ENCODE data around the gene FBXO38.

The FBXO38 gene, protein sequence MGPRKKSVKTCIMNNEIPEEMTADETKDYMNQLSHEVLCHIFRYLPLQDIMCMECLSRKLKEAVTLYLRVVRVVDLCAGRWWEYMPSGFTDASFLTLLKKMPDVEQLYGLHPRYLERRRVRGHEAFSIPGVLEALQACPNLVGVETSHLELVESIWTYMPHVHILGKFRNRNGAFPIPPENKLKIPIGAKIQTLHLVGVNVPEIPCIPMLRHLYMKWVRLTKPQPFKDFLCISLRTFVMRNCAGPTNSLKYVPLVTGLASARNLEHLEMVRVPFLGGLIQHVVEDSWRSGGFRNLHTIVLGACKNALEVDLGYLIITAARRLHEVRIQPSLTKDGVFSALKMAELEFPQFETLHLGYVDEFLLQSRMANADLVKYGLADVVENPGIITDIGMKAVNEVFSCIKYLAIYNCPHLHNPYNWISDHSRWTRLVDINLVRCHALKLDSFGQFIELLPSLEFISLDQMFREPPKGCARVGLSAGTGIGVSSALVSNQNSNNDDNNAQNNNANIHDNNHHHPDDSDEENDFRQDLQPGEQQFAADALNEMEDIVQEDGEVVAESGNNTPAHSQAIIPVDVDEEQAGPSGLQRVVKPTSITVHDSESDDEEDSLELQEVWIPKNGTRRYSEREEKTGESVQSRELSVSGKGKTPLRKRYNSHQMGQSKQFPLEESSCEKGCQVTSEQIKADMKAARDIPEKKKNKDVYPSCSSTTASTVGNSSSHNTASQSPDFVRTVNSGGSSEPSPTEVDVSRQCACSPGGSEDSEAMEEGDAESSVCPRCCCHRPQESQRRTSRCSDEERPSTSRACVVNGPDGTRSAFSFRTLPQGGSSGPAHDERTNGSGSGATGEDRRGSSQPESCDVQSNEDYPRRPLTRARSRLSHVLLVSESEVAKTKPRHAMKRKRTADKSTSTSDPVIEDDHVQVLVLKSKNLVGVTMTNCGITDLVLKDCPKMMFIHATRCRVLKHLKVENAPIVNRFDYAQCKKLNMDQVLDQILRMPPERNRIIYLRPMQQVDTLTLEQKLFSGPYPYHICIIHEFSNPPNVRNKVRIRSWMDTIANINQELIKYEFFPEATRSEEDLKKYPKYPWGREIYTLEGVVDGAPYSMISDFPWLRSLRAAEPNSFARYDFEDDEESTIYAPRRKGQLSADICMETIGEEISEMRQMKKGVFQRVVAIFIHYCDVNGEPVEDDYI

DNA sequence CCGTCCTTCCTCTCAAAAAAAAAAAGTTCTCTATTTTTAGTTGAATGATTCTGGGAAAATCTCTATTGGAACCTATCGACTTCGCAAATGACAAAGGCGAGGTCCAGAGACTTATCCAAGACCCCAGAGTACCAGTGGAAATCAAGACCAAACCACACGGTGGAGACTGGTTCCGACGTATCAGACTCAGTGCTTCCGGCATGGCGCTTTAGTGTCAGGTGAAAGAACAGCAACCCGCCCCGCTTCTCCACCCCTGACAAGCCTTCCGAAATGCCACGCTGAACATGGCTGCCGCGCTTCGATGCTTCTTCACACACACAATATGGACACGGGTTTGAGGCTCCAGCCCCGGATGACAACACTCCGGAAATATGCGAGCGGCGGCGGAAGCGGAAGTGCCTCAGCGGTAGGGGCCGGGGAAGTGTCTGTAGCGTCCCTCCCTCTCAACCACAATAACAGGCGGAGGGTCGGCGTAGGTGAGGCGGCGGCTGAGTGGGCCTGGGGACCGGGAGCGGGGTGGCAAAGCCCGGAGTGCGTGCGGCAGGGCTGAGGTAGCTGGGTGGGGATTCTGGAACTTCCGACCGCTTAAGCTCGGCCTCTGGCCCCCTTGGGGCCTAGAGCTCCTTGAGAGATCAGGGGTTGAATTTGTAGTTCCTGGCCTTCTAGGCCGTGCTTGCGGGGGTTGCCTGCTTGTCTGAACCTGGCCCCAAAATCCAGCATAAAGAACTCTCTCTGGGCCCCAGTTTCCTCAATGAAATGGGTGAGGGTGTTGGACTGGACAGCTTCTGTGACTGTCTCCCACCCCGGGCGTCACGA lies at the start of gene FBXO38:
FBXO38 (plus strand) TSS at position 395 of the 816 bp plus-strand sequence. CDS start 10,819 bp downstream, outside the sequence.
- H3K27me3 Mint-ChIP-seq = no peaks in the 10 kb centered on the region
- peak within 1 kb of the TSS; percentile 96 for H3K27ac Mint-ChIP-seq
- DNase-seq = peak; percentile 95
- peaks cover 71% of the 10 kb centered on the region for H3K4me1 Mint-ChIP-seq (ENCODE audit: low read depth)
- peak within 1 kb of the TSS; percentile 92 for H3K4me3 Mint-ChIP-seq
- H3K36me3 Mint-ChIP-seq (ENCODE audit: low read depth) = peaks cover 56% of the 10 kb centered on the region
- H3K9me3 Mint-ChIP-seq = peaks cover 5% of the 10 kb centered on the region

DNA sequence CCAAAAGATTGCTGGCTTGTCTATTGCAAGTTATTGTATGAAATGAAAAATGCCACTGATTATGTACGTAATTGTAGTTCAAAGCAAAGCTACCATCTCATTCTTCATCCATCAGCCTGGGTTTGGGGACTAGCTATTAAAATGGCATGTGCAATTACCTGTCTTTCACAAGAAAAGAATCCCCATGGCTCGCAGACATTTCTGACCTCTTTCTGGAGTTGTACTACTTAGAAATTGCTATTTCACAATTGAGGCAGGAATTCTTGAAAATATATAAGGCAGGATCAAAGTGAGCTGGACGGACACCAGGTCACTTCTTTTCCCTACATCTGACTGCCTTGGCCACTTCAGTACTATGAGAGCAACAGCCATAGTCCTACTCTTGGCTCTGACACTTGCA lies 48.5 kb upstream of the FBXO38 start, which contains the start of gene SPINK9:
SPINK9 (plus strand) TSS at position 301 of the 400 bp plus-strand sequence; CDS start at position 356, 55 bp downstream.
- H3K27ac Mint-ChIP-seq = no peak within 1 kb of the TSS
- no peak for DNase-seq
- H3K4me3 Mint-ChIP-seq = no peak within 1 kb of the TSS
- no peaks in the 10 kb centered on the region for H3K36me3 Mint-ChIP-seq (ENCODE audit: low read depth)
- peaks cover 6% of the 10 kb centered on the region for H3K9me3 Mint-ChIP-seq
- H3K4me1 Mint-ChIP-seq (ENCODE audit: low read depth) = no peaks in the 10 kb centered on the region
- H3K27me3 Mint-ChIP-seq = peaks cover 5% of the 10 kb centered on the region

DNA sequence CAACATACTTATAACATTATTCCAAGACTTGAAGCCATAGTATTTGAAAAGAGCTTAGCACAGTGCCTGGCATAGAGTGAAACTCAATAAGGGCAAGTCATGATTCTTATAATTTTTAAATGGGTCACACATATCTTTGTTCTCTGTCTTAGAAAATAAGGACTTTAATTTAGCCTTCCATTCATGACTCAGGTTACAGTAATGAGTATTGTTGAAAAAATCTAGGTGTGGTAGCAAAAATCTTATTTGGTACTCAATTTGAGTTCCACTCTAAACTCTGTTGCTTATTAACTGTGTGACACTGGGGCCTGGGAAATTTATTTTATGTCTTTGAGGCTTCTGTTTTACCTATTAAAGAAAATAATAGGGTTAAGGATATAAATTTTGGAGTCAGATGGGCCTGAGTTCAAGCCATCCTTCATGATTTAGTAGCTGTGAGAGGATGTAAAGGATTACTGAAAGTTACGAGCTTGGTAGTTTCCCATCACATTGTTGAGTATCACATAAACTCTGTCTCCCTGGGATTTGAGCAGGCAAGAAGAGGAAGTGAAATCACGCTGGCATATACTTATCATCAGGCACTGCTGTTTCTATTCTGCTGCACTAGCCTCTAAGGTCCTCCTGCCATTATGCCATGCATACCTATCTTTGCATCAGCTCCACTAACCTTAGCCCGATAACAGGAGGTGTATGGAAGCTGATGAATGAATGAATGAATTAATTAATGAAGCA lies 46.9 kb upstream of the FBXO38 start:
- no peak for DNase-seq
- Mint-ChIP-seq H3K36me3 (ENCODE audit: low read depth) (no peaks in the 10 kb centered on the region), H3K9me3 (no peaks in the 10 kb centered on the region), H3K27ac (no peak overlapping the region), H3K27me3 (no peaks in the 10 kb centered on the region), H3K4me1 (ENCODE audit: low read depth) (no peaks in the 10 kb centered on the region), H3K4me3 (no peak overlapping the region)

DNA sequence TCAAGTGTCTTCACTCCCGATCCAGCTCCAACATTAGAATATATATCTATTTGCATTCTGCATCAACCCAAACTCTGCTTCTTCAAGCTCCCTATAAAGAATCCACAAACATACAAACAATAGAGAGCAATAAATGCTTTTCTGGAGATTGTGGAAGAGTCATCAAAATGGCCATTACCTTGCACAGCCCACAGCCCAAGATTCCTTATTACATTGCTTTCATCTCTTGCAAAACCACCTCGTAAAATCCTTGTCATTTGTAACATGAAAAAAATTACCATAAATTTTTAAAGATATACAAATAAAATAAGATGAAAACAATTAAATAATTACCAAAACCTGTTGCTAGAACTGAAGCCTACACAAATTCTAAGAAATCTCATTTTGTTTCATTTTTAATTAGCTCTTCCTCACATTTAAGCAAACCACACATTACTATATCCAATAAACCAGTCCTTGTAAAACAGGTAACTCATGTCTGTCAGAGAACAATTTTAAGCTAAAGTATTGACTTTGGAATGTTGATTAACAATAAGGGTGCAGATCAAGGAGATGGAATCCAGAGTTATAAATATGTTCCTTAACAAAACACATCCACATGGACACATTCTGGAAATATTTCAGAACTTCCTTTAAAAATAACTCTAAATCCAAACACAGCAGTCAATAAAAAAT lies 41.2 kb upstream of the FBXO38 start:
- Mint-ChIP-seq H3K27ac (no peak overlapping the region), H3K27me3 (no peaks in the 10 kb centered on the region), H3K36me3 (ENCODE audit: low read depth) (no peaks in the 10 kb centered on the region), H3K4me3 (no peak overlapping the region), H3K4me1 (ENCODE audit: low read depth) (no peaks in the 10 kb centered on the region), H3K9me3 (no peaks in the 10 kb centered on the region)
- no peak for DNase-seq

DNA sequence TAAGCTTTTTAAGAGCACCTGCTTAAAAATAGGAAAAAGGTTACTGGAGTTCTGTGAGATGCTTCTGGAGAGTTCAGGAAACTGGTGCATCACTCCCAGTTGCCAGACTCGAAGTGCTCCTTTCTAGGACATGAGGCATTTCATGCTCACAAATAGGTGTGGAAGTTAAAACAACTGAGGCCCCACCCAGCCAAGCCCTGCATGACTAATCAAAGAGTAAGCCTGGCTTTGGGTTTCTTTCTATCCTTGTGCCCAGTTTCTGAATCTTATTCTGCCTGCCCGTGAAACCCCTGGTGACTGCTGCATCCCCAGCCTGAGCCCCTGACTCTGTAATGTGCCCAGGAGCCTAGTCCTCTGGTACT lies 40.7 kb upstream of the FBXO38 start:
- DNase-seq = no peak
- no peaks in the 10 kb centered on the region for H3K9me3 Mint-ChIP-seq
- H3K27me3 Mint-ChIP-seq = no peaks in the 10 kb centered on the region
- no peaks in the 10 kb centered on the region for H3K36me3 Mint-ChIP-seq (ENCODE audit: low read depth)
- no peak overlapping the region for H3K27ac Mint-ChIP-seq
- no peaks in the 10 kb centered on the region for H3K4me1 Mint-ChIP-seq (ENCODE audit: low read depth)
- H3K4me3 Mint-ChIP-seq = no peak overlapping the region

DNA sequence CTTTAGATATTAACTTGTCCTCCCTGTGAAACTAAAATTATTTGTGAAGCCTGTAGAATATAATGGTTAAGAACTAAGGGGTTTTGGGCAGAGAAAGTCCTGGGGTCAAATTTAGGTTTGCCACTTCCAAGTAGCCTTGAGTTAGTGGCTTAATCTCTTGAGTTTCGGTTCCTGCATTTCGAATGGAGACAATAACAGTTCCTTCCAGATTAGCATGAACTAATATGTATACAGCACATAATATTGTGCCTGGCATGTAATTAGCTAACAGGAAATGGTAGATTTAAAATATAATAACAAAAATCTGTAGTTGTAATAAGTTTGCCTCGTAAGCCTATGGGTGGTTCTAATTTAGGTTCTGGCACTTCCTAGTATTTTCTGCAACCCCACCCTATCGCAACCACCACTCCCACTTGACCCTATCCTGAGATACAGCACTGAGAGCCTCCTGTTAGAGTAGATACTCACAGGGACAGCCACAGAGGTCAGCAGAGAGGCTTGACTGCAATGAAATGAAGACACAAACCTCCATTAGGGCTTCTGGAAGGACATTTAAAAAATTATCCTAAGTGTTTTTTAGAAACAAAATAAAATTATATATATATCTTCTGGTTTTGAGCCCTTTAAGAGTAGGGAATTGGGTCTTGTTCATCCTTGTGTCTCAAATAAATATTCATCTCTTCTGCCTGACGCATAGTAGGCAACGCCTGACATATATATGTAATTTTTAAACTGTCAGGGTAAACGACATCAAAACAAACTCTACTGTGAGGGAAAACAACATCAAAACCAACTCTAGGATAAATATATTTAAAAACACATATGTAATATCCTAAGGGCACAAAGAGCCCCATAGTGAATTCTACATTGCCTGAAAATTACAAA lies 39.9 kb upstream of the FBXO38 start:
- H3K9me3 Mint-ChIP-seq = no peaks in the 10 kb centered on the region
- no peaks in the 10 kb centered on the region for H3K36me3 Mint-ChIP-seq (ENCODE audit: low read depth)
- H3K27me3 Mint-ChIP-seq = no peaks in the 10 kb centered on the region
- no peaks in the 10 kb centered on the region for H3K4me1 Mint-ChIP-seq (ENCODE audit: low read depth)
- no peak overlapping the region for H3K27ac Mint-ChIP-seq
- no peak for DNase-seq
- no peak overlapping the region for H3K4me3 Mint-ChIP-seq

DNA sequence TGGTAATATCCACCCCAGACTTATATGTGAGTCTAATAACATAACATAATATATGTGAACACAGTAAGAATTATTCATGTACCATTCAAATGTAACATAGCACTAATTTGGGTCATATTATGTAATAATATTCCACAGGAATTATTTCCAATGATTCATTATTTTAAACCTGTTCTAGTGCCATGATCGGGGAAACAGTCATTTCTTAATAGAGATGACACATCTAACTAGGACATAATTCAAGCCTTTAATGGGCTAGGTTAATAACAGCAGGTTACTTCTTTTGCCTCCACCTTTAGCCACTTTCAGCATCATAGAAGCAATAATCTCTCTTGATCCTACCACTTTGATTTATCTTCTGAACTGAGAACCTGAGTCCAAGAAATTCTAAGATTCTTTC lies 36.1 kb upstream of the FBXO38 start:
- Mint-ChIP-seq H3K4me1 (ENCODE audit: low read depth) (no peaks in the 10 kb centered on the region), H3K4me3 (no peak overlapping the region), H3K27me3 (no peaks in the 10 kb centered on the region), H3K36me3 (ENCODE audit: low read depth) (no peaks in the 10 kb centered on the region), H3K9me3 (no peaks in the 10 kb centered on the region), H3K27ac (no peak overlapping the region)
- no peak for DNase-seq

DNA sequence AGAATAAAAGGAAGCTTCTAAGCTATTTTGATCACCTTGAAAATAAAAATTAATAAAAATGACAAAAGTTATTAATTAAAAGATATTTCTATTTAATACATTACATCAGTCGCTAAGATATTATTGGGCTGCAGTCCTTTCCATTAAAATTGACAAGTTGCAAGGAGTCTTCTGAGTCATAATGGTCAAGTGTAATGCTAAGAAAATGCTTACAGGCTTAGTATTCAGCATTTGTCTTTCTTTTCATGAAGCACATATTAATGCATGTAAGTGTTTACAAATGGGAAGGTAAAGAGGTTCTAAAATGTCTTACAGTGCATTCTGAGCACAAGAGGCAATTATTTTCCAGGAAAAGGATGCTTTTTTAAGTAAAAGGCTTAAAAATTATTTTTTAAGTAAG lies 31.1 kb upstream of the FBXO38 start:
- no peaks in the 10 kb centered on the region for H3K36me3 Mint-ChIP-seq (ENCODE audit: low read depth)
- no peaks in the 10 kb centered on the region for H3K27me3 Mint-ChIP-seq
- H3K4me1 Mint-ChIP-seq (ENCODE audit: low read depth) = no peaks in the 10 kb centered on the region
- H3K4me3 Mint-ChIP-seq = no peak overlapping the region
- no peaks in the 10 kb centered on the region for H3K9me3 Mint-ChIP-seq
- no peak for DNase-seq
- no peak overlapping the region for H3K27ac Mint-ChIP-seq

DNA sequence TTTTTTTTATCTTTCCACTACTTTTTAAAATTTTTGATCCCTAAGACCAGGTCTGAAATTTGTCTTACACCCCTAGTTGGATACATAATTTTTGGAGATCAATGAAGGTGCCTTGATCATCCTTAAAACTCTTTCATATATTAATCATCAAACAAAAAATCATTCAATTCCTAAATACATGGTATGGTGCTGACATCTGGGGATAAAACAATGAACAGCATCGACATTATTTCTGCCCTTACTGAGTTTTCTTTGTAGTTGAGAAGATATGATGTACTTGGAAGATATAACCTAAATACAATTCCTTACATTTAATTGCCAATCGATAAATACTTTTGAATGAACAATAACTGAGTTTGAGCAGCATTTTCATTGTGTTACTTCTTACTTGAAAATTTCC lies 30.1 kb upstream of the FBXO38 start:
- no peaks in the 10 kb centered on the region for H3K9me3 Mint-ChIP-seq
- H3K27ac Mint-ChIP-seq = no peak overlapping the region
- H3K27me3 Mint-ChIP-seq = no peaks in the 10 kb centered on the region
- no peaks in the 10 kb centered on the region for H3K4me1 Mint-ChIP-seq (ENCODE audit: low read depth)
- no peak overlapping the region for H3K4me3 Mint-ChIP-seq
- no peaks in the 10 kb centered on the region for H3K36me3 Mint-ChIP-seq (ENCODE audit: low read depth)
- DNase-seq = no peak

DNA sequence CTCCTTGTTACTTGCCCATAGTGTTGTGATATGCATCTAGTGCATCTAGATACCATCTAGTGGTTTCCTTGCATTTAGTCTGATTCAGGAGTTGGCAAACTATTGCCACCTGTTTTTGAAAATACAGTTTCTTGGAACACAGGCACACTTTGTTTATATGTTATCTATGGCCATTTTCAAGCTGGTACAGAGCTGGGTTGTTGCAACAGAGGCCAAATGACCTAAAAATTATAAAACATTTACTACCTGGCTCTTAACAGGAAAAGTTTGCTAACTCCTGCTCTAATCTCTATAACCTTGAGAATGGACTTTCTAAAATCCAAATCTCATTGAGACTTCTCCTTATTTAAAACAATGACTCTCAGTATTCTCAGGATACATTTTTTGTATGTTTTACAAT lies 19.4 kb upstream of the FBXO38 start:
- Mint-ChIP-seq H3K36me3 (ENCODE audit: low read depth) (no peaks in the 10 kb centered on the region), H3K9me3 (peaks cover 10% of the 10 kb centered on the region), H3K27ac (no peak overlapping the region), H3K27me3 (no peaks in the 10 kb centered on the region), H3K4me1 (ENCODE audit: low read depth) (no peaks in the 10 kb centered on the region), H3K4me3 (no peak overlapping the region)
- DNase-seq = no peak

DNA sequence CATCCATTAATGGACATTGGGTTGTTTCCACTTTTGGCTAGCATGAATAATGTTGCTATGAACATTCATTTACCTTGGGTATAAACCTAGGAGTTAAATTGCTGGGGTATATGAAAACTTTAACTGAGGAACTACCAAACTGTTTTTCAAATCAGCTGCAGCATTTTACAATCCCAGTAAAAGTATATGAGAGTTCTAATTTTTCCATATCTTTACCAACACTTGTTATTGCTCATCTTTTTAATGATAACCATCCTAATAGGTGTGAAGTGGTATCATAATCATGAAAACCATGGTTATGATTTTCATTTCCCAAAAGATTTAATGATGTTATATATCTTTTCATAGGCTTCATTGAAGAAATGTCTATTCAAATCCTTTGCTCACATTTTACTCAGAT lies 15.5 kb upstream of the FBXO38 start:
- no peak overlapping the region for H3K27ac Mint-ChIP-seq
- no peaks in the 10 kb centered on the region for H3K36me3 Mint-ChIP-seq (ENCODE audit: low read depth)
- H3K4me1 Mint-ChIP-seq (ENCODE audit: low read depth) = no peaks in the 10 kb centered on the region
- DNase-seq = no peak
- H3K9me3 Mint-ChIP-seq = peaks cover 15% of the 10 kb centered on the region
- H3K27me3 Mint-ChIP-seq = no peaks in the 10 kb centered on the region
- H3K4me3 Mint-ChIP-seq = no peak overlapping the region

DNA sequence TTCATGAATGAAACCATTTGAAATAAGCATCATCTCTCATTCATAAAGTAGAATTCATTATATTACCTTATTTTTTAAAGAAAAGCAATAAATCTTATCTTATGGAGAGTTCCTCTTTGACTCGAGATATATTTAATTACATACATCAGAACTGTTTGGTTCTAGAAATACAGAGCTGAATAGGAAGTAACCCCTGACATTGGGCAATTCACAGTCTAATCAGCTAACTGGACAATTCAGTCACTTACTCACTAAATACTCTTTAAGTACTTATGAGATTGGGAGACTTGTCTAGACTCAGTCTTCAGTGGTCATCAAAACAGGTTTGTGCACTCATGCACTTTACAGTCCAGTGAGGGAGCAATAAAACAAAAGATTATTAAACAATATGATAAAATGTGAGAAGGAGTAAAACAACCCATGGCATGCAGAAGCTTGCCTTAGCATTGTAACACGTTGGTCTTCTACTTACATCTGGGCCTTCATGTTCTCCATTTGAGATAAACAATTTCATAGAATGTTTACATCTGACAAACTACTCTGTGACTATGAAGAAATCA lies 11.5 kb upstream of the FBXO38 start:
- Mint-ChIP-seq H3K27me3 (no peaks in the 10 kb centered on the region), H3K9me3 (peaks cover 15% of the 10 kb centered on the region), H3K36me3 (ENCODE audit: low read depth) (peaks cover 3% of the 10 kb centered on the region), H3K4me3 (no peak overlapping the region), H3K4me1 (ENCODE audit: low read depth) (no peaks in the 10 kb centered on the region), H3K27ac (no peak overlapping the region)
- DNase-seq = no peak
